Right lobe of liver (tissue), 4 donors: ENCODE data around the gene SFXN3.

Source experiments
- POLR2A ChIP-seq: fragments of 450-650 bp; IDR thresholded peaks from one replicate; pipeline ENCODE4 v1.6.1; 2017; ENCODE audit warnings: antibody characterized with exemption, mild to moderate bottlenecking
- TF ChIP-seq, protein P1 (sequence below), 4 donors: fragments of 200-600 bp in 3 of 4; fragments of 450-650 bp in 1 of 4; IDR thresholded peaks; one replicate each; pipeline versions ENCODE4 v1.5.1 to v1.8.0; 2016 to 2022; ENCODE audit warnings: antibody characterized with exemption in 4 of 4, mild to moderate bottlenecking in 2 of 4
- donor health status: DM: no; HTN: no; CAD: no.
- donor health status: DM: no; HTN: no; CAD: no.
- donor health status: DM: no; HTN: yes; CAD: no.

DNA sequence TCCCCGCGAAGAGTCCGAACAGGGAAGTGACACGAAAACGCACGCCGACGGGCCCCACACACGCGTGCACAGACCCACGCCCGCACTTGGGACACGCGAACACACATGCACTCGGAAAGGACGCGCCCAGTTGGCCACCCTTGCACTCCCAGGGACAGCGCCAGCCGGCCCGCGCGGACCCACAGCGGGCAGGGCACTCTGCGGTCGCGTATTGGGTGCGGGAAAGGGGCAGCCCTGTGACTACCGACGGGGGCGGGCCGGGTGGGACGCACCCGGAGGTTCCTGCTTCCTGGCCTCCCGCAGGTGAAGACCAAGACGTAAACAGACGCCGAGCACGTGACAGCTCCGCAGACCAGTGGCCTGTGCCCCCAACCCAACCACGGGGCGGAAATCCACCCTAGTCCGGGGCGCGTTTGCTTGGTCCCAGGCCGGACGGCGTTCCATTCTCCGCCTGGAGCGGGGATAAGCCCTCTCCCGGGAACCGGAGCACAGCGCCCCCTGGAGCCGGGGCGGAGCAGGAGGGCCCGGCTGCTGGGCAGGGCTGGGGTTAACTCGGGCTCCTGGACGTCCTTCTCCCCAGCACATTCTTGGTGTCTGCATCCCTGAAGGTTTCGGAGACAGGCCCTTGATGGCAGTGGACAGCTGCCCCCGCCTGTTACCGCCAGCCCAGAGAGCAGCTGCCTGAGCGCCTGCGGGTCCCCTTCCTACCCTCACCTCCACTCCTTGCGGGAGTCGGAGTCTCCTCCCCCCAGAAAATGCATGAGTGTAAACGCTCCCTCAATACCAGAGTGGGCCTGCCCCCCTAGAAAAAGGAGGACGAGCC, 33.5 kb upstream of the SFXN3 start:
- TF ChIP-seq, protein P1, sequence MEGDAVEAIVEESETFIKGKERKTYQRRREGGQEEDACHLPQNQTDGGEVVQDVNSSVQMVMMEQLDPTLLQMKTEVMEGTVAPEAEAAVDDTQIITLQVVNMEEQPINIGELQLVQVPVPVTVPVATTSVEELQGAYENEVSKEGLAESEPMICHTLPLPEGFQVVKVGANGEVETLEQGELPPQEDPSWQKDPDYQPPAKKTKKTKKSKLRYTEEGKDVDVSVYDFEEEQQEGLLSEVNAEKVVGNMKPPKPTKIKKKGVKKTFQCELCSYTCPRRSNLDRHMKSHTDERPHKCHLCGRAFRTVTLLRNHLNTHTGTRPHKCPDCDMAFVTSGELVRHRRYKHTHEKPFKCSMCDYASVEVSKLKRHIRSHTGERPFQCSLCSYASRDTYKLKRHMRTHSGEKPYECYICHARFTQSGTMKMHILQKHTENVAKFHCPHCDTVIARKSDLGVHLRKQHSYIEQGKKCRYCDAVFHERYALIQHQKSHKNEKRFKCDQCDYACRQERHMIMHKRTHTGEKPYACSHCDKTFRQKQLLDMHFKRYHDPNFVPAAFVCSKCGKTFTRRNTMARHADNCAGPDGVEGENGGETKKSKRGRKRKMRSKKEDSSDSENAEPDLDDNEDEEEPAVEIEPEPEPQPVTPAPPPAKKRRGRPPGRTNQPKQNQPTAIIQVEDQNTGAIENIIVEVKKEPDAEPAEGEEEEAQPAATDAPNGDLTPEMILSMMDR (IDR thresholded peaks at IDR 0.05) = peak; percentile 82 to 97 (median 90)
- peak; percentile 38 for TF ChIP-seq POLR2A
